Thymus (tissue), 11 donors: ENCODE results near the gene CACNA2D4. TPM values are rescaled to one million over a fixed set of nuclear protein-coding genes. Genes with fewer than 3 reads are reported as not detected.
"Not testable (repeated sequence)": the region's sequence is repeated elsewhere in the genome, so short reads cannot be mapped to it uniquely, and the experiment has no call there.

Experiments
- DNase-seq, 9 donors: peaks; one replicate each; pipeline ENCODE4 v3.0.0-alpha.2; 2013; ENCODE audit warnings: low spot score in 9 of 9, low read depth in 6 of 9, missing footprints in 1 of 9
- H3K27ac ChIP-seq, 2 donors: one replicate each; pipeline ENCODE4 v1.5.1; 2013; ENCODE audit warnings: control low read depth in 1 of 2, low read depth in 1 of 2, low read length in 1 of 2, mild to moderate bottlenecking in 1 of 2, moderate library complexity in 1 of 2
- H3K27me3 ChIP-seq, 2 donors: one replicate each; pipeline ENCODE4 v1.5.1; 2013; ENCODE audit warnings: low read length in 1 of 2; ENCODE audit not compliant: control insufficient read depth in 2 of 2, insufficient read depth in 1 of 2
- H3K36me3 ChIP-seq, 2 donors: one replicate each; pipeline ENCODE4 v1.5.1; 2013; ENCODE audit warnings: low read length in 1 of 2, mild to moderate bottlenecking in 1 of 2, moderate library complexity in 1 of 2; ENCODE audit not compliant: control insufficient read depth in 2 of 2, insufficient read depth in 2 of 2
- H3K4me1 ChIP-seq, 2 donors: one replicate each; pipeline ENCODE4 v1.5.1; 2013; ENCODE audit warnings: low read length in 2 of 2; ENCODE audit not compliant: control insufficient read depth in 2 of 2, insufficient read depth in 2 of 2
- H3K4me3 ChIP-seq, 2 donors: one replicate each; pipeline ENCODE4 v1.5.1; 2013; ENCODE audit warnings: low read length in 2 of 2, control low read depth in 1 of 2, mild to moderate bottlenecking in 1 of 2
- H3K9me3 ChIP-seq, 2 donors: one replicate each; pipeline ENCODE4 v1.5.1; 2013; ENCODE audit warnings: low read length in 1 of 2, mild to moderate bottlenecking in 1 of 2; ENCODE audit not compliant: control insufficient read depth in 2 of 2, insufficient read depth in 1 of 2
- WGBS: extraction: QIAGEN DNeasy Blood & Tissue Kit; methylation state at CpG from one replicate; pipeline ENCODE4 v1.1.7; 2013; 5-methylcytosine and 5-hydroxymethylcytosine counted together
- polyA plus RNA-seq: library from polyadenylated mRNA; stranded (reverse); fragments of 200-250 nt; gene quantifications from one replicate; pipeline ENCODE4 v1.2.3, GENCODE V29; 2013
- total RNA-seq: library from RNA; stranded (reverse); fragments of 120-200 nt; gene quantifications from one replicate; pipeline ENCODE4 v1.2.4, GENCODE V29; 2013
- donor health status: healthy.

Gene CACNA2D4
- total and polyA plus RNA-seq, 2 donors, result 4.9 to 5.1 TPM

DNA sequence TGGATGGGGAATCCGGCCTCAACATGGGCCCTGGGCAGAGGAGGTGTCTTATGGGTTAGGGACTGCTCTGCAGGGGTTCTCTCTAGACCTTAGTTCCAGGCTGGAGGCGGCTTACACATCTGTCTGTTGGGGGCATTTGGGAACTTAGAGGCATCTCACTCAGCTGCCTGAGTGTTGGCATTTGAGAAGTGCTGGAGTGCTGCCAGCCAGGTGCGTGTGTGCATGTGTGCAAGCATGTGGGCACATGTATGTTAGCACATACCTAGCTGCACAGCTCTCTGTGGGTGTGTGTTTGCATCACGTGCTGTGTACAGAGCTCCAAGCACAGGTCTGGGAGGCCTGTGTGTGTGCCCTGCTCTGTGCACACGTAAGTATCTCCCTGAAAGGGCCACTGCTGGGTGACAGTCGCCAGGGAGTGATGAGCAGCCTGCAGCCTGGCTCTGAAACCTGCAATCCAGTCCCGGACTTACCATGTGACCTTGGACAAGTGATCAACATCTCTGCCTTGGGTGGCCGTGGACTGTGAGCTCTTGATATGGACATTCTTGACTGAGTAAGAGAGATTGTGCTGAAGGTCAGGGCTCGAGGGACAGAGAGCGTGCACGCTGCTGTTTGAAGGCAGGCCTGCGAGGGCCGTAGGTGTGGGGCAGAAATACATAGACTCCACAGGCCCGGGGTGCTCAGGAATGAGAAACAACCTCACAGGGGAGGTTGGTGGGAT, 92.9 kb downstream of the CACNA2D4 start:
- no peak overlapping the region for H3K27ac ChIP-seq
- H3K4me3 ChIP-seq, result no peak overlapping the region
- no peaks in the 10 kb centered on the region for H3K36me3 ChIP-seq
- no peaks in the 10 kb centered on the region for H3K9me3 ChIP-seq
- WGBS, result 94% methylated on average over 14 of the region's 14 CpGs
- DNase-seq, result no peak
- no peaks in the 10 kb centered on the region for H3K4me1 ChIP-seq
- H3K27me3 ChIP-seq, result peaks cover 16 to 66% of the 10 kb centered on the region in 2 donors

DNA sequence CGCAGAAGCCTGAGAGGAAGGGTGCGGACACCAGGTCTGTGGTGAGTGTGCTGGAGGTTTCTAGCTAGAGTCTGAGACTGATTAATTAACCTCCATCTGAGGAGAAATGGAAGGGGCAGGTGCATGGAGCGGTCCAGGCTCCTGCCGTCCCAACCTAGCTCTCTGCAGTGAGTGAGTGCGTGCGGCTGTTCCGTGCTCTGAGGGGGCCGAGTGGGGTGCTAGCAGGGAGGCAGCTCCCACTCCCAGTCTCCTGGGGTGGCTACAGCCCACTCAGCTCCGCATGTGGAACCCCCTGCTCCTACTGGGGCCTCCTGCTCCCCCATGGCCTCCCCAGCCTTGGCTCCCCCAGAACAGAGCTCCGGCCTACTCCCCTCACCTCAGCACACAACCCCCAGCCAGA, 95.2 kb downstream of the CACNA2D4 start:
- H3K27me3 ChIP-seq, result peaks cover 28 to 60% of the 10 kb centered on the region in 2 donors
- no peak overlapping the region for H3K4me3 ChIP-seq
- H3K36me3 ChIP-seq, result no peaks in the 10 kb centered on the region
- H3K9me3 ChIP-seq, result no peaks in the 10 kb centered on the region
- peaks cover 0 to 3% of the 10 kb centered on the region in 2 donors for H3K4me1 ChIP-seq
- 98% methylated on average over 10 of the region's 10 CpGs for WGBS
- no peak overlapping the region for H3K27ac ChIP-seq
- DNase-seq, result no peak

DNA sequence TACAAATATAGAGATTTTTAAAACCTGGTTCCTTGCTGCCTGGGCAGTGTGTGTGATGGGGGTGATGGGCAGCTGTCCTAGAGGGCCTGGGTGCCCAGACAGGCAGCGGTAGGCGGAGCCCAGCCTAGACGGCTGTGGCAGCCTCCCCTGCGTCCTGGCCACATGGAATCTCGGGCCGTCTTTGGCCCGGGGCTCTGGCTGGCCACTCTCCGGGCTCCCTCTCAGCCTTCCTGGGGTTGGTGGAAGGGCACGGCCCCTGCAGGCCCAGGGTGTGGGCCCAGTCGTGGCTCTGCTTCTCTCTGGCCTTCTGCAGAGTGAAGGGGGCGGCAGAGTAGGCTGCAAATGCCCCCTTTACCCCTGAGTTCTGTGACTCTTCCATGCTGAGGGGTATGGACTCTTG, 95.8 kb downstream of the CACNA2D4 start:
- no peaks in the 10 kb centered on the region for H3K36me3 ChIP-seq
- peaks cover 28 to 56% of the 10 kb centered on the region in 2 donors for H3K27me3 ChIP-seq
- WGBS, result 94% methylated on average over 11 of the region's 11 CpGs
- DNase-seq, result no peak
- no peaks in the 10 kb centered on the region for H3K9me3 ChIP-seq
- peaks cover 0 to 3% of the 10 kb centered on the region in 2 donors for H3K4me1 ChIP-seq
- no peak overlapping the region for H3K4me3 ChIP-seq
- H3K27ac ChIP-seq, result no peak overlapping the region

DNA sequence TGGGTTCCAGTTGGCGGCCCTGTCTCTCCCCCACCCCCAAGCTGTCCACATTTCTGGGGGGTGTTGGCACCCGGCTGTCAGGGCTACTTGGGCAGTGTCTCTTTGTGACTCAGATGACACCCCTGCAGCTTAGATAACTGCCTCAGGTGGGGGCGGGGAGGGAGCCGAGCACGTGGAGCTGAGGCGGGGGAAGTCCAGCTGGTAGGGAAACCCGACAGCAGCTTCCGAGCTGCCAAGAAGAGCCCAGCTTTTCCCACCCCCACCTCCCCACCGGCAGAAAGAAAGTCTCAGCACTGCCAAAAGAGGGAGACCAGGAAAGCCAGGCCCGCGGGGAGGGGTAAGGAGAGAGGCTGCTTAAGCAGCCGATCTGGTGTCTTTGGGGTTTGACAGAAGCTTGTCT, 96.6 kb downstream of the CACNA2D4 start:
- no peak overlapping the region for H3K4me3 ChIP-seq
- H3K27me3 ChIP-seq, result peaks cover 28 to 51% of the 10 kb centered on the region in 2 donors
- no peaks in the 10 kb centered on the region for H3K36me3 ChIP-seq
- 45% methylated on average over 12 of the region's 12 CpGs for WGBS
- H3K9me3 ChIP-seq, result no peaks in the 10 kb centered on the region
- no peak for DNase-seq
- H3K4me1 ChIP-seq, result peaks cover 0 to 3% of the 10 kb centered on the region in 2 donors
- no peak overlapping the region for H3K27ac ChIP-seq

DNA sequence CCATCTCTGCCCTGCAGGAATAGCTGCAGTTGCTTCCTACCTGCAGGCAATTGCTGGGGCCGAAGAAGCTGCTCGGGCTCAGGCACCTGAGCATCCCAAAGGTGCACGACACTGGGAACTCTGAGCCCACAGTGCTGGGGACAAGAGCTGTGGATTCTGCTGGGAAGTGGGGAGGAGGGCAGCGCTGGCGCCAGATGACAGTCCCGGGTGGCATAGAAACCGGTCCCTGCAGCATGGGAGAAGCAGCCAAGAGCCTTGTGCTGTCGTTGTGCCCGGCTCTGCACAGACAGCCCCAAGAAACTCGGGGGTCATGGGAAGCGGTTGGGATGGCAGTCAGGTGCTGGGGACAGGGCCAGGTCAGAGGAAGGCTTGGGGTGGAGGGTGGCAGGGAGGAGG, 97.6 kb downstream of the CACNA2D4 start:
- no peak overlapping the region for H3K27ac ChIP-seq
- H3K36me3 ChIP-seq, result no peaks in the 10 kb centered on the region
- H3K9me3 ChIP-seq, result no peaks in the 10 kb centered on the region
- WGBS, result 81% methylated on average over 11 of the region's 11 CpGs
- peaks cover 0 to 3% of the 10 kb centered on the region in 2 donors for H3K4me1 ChIP-seq
- peaks cover 28 to 53% of the 10 kb centered on the region in 2 donors for H3K27me3 ChIP-seq
- no peak overlapping the region for H3K4me3 ChIP-seq
- no peak for DNase-seq

DNA sequence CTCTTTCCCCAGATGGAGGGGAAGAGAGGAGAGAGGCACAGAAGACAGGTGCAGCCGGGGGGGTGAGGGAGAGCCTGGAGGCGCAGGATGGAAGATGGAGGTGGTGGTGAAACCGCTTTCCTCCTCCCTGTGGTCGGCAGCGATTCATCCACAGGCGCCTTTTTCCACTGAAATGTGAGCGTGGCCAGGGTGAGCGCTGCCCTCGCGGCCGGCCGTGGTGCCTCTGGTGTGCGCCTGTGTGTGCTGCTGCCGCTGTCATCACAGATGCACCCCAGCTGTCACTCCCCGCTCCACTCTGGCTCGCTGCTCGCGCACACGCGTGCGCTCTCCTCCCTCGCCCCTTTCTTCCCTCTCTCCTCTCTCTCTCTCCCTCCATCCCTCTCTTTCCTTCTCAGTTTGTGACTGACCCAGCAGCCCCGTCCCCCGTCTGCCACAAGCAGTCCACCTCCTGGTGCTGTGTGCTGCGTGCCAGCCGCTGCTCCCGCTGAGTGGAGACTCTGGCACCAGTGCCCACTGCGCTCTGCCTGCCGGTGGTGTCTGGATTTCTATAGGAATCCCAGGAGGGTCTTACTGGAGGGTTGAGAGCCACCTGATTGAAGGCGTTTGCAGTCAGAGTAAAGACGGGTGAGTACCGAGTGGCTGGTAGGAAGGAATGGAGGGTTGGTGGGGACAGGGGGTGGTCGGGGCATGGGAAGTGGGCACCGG, 98.1 kb downstream of the CACNA2D4 start, which contains the start of gene LRTM2:
Gene LRTM2, plus strand, starts transcription at position 375 of the 705 bp plus-strand sequence. CDS start 7,584 bp downstream, outside the sequence.
- DNase-seq, result no peak

DNA sequence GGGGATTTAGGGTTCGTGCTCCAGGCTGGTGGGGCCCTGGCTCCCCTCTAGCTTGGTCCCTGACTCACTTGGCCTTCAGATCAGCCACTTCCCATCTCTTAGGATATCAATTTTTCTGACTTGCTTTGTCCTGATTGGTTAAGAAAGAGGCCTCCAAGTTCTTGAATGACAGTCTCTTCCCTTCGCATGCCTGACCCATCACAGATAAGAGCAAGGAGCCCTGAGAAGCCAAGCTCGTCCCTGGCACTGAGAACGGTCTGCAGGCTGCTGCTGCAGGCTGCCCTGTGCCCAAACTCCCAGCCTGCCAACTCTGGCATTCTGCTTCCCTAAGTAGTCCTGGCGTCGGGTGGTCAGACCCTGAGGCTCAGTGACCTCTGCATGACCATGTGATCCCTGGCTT, 98.9 kb downstream of the CACNA2D4 start:
- Histone ChIP-seq H3K9me3 (no peaks in the 10 kb centered on the region), H3K27ac (no peak overlapping the region), H3K4me1 (peaks cover 0 to 3% of the 10 kb centered on the region in 2 donors), H3K4me3 (no peak overlapping the region), H3K27me3 (peaks cover 28 to 53% of the 10 kb centered on the region in 2 donors), H3K36me3 (no peaks in the 10 kb centered on the region)
- no peak for DNase-seq
- WGBS, result 70% methylated on average over 6 of the region's 6 CpGs

More for the DNA sequence above, 98.1 kb downstream of the CACNA2D4 start, which contains the start of gene LRTM2:
- Histone ChIP-seq H3K9me3 (no peaks in the 10 kb centered on the region), H3K36me3 (no peaks in the 10 kb centered on the region), H3K27me3 (peaks cover 28 to 53% of the 10 kb centered on the region in 2 donors), H3K27ac (no peak within 1 kb of the TSS), H3K4me3 (no peak within 1 kb of the TSS), H3K4me1 (peaks cover 0 to 3% of the 10 kb centered on the region in 2 donors)
- 16% methylated on average over 34 of the region's 34 CpGs for WGBS

DNA sequence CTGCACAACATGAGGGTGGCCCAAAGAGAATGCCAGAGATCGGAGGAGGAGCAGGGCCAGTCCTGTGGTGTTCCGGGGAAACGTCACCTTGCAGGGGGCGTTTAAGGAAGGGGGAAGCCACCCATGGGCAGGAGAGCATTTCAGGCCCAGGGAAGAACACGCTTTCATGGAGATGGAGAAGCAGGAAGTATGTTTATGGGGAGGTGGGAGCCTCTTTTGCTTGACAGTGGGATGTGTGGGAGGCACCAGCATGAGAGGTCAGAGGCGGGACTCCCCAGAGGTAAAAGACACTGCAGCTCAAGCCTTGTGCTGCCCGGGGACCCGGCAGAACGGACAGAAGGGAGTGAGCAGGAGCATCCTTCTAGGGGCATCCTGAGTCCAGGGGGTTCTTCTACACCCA, 99.4 kb downstream of the CACNA2D4 start:
- no peaks in the 10 kb centered on the region for H3K36me3 ChIP-seq
- peaks cover 0 to 3% of the 10 kb centered on the region in 2 donors for H3K4me1 ChIP-seq
- WGBS, result 84% methylated on average over 9 of the region's 9 CpGs
- DNase-seq, result no peak
- no peaks in the 10 kb centered on the region for H3K9me3 ChIP-seq
- H3K27ac ChIP-seq, result no peak overlapping the region
- no peak overlapping the region for H3K4me3 ChIP-seq
- H3K27me3 ChIP-seq, result peaks cover 28 to 51% of the 10 kb centered on the region in 2 donors

DNA sequence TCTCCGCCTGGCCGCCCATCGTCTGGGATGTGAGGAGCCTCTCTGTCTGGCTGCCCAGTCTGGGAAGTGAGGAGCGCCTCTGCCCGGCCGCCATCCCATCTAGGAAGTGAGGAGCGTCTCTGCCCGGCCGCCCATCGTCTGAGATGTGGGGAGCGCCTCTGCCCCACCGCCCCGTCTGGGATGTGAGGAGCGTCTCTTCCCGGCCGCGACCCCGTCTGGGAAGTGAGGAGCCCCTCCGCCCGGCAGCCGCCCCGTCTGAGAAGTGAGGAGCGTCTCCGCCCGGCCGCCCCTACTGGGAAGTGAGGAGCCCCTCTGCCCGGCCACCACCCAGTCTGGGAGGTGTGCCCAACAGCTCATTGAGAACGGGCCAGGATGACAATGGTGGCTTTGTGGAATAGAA, 100.5 kb downstream of the CACNA2D4 start:
- peaks cover 27 to 44% of the 10 kb centered on the region in 2 donors for H3K27me3 ChIP-seq
- H3K4me3 ChIP-seq, H3K4me1 ChIP-seq, H3K27ac ChIP-seq, DNase-seq, H3K36me3 ChIP-seq, H3K9me3 ChIP-seq: not testable (repeated sequence)
- WGBS, result 96% methylated on average over 28 of the region's 28 CpGs
